ENCODE results near the gene TPRG1L. TPM values are rescaled to one million over a fixed set of nuclear protein-coding genes. Genes with fewer than 3 reads are reported as not detected.
"Not testable (repeated sequence)": the region's sequence is repeated elsewhere in the genome, so short reads cannot be mapped to it uniquely, and the experiment has no call there.

TPRG1L gene
- total RNA-seq, 1 experiment from 2014 or later: 9.6 TPM

DNA sequence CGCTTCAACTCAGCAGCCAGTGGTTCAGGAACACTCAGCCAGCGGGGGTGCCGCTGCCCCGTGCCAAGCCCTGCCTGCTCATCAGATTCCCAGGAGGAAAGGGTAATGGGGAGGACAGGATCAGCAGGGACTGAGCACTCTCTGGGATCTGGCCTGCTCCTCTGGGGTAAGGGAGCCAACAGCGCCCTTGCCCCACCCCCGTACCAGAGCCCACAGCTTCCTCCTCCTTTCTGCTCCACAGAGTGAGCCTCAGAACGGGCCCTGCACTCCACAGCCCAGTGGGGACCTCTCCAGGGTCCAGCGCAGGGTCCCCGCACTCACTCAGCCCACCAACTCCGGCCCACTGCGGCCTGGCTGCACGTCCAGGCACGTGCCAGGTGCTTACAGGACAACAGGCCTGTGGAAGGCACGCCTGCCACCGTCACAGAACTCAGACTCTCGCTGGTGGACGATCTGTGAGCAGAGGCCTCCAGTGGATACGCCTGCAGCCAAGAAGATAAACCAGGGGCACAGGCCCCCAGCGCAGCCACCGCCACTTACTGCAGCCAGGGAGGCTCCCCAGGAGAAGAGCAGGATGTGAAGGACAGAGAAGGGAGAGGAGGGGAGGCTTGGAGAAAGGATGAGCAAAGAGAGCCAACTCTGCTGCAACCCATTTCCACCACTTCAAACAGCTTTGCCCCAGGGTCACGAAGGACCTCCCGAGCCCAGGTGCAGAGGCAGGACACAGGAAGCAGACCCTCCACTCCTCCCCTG, 15.6 kb upstream of the TPRG1L start:
- DNase-seq (ENCODE audit: low read depth): no peak

DNA sequence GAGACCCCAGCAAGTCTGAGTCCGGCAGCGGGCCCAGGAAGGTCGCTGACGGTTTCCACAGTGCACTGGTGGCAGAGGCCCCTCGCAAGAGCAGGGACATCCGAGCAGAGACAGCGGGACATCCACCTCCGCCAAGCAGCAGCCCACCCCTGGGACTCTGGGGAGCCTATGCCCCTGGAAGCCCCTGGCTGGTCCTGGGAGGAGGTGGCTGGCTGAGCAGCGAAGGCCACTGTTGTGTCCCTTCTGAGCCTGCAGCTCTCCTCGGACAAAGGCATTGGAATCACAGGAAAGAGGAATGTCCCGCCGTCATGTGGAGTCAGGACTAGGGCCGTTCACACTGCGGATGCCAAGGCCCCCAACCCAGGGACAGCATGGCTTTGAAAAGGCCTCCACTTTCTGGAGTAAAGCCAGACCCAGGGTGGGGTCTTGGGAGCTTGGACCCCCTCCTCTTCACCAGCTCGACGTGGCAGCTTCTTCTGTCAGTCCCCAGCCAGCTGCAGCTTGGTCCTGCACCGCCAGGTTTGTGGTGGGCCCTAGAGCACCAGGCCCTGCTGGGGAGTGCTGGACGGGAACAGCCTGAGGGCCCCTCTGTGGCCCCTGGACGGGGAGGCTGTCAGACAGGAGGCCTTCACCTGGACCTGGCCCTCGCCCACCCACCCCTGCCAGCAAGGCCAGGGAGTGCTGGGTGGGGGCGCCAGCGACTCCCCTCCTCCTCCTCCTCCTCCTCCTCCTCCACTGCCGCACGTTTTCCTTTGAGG, 14.9 kb upstream of the TPRG1L start:
- no peak for DNase-seq (ENCODE audit: low read depth)

DNA sequence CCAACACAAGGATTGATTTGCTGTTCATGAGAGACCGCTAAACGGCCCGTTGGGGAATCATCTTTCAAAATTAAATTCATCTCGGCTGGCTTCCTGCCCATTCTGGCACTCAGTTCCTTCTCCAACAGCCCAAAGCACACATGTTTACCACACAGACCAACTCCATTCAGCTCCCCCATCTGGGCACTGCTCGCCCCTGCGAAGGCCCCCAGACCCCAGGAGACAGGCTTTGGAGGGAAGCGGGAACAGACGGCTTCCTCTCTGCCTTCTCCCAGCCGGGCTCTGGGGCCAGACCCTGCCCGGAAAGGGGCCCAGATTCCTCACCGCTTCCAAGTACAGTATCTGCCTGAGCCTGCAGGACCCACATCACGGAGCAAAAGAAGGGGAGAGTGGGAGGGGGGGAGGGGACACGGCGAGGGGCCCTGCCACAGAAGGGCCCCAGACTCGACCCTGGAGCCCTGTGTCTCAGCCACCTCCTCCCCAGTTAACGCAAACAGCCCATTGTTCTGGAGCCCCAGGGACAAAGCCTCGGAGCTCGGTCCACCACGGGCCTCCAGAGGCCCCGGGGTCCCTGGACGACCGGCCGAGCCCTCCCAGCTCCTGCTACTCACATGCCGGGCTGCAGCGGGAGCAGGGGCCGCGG, 14.2 kb upstream of the TPRG1L start:
- no peak for DNase-seq (ENCODE audit: low read depth)

DNA sequence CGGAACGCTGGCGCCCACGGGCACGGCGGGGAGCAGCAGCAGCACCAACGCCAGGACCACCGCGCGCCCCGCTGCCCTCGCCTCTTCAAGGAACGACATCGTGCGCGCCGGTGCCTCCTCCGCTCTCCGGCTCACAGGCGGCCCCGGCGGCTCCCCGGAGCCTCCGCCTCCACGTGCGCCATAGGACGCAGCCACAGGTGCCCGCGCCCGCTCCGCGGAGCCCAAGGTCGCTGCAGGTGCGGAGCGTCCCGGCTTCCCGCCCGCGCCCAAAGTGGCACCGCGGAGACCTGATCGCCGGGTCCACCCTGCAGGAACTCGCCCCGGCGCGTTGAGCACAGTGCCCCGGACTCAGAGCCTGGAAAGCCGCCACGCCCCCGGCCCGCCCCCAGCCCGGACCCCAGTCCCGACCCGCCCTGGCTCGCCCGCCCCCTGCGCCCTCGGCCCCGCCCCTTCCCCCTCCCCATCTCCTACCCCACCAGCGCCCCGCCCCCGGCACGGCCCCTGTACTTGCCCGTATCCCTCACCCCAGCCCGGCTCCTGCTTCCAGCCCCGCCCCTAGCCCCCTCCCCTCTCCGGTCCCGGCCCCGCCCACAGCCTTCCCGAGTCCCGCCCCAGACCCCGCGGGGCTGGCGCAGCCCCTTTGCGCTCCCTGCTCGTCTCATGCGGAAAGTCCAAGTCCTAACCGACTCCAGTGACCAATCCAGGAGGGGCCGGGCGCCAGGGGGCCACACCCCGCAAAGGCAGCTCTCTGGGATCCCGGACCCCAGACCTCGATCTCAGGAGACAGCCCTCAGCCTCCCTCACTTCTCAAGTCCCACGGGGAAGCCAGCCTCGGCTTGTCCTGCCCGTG, 13.4 kb upstream of the TPRG1L start, which contains the start of gene MEGF6:
TSS of gene MEGF6 (minus strand) at position 339 of the 850 bp plus-strand sequence. CDS start at position 99, 240 bp downstream.
- DNase-seq (ENCODE audit: low read depth): no peak

DNA sequence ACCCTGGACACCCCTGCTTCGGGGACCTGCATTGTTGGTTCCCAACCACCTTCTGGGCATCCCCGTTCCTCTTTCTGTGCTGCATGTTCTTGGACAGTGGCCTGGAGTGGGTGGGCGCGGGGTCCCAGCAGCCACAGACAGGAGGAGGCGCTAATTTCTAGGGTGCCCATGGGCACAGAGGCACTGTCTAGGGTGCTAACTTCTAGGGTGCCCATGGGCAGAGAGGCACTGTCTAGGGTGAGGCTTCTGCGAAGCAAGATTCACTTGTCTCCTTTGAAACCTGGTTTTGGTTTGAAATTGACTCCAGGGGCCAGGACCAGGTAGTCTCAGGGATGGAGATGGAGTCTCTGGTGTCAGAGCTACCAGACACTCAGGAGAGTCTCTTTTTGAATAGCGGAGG, 12.7 kb upstream of the TPRG1L start:
- DNase-seq (ENCODE audit: low read depth): no peak

DNA sequence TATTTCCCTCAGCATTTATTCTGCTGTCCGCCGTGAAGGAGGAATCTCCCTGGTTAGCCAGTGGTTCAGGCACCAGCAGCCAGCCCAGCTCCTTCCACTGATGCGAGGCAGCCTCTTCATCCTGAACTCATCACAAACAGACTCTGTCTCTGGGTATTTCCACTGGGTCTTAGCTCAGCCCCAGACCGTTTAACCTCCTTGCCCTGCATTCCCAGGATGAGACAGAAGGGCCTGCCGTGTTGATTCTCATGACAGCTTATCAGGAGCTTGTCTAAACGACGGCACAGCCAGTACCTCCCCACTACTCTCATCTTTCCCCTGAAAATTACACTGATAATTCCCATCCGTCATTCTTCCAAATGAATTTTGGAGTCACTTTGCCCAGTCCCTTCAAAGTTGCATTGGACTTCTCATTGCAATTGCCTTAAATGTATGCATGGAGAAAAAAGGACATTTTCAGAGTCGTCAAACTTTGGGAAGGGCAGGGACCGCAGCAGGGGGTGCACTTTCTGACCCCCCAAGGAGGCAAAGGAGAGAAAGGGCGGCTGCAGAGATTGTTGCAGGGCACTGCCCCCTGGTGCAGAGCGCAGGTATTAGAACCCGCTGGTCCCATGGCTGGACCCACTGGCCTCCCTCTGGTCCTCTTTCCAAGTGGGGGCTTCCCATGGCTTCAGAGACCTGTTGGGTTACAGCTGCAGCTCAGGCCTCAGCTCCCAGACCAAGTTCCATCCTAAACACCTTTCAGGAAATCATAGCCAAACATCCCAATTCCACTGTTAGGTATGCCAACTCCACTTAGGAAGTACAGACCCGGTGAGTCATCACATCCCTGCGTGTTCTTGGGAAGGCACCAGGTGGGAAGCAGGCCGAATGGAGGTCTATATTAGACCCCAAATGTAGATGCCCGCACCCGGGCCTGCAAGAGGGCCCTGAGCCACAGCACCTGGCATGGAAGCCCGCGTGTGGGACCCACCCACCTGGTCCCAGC, 9.8 kb upstream of the TPRG1L start:
- no peak for DNase-seq (ENCODE audit: low read depth)

DNA sequence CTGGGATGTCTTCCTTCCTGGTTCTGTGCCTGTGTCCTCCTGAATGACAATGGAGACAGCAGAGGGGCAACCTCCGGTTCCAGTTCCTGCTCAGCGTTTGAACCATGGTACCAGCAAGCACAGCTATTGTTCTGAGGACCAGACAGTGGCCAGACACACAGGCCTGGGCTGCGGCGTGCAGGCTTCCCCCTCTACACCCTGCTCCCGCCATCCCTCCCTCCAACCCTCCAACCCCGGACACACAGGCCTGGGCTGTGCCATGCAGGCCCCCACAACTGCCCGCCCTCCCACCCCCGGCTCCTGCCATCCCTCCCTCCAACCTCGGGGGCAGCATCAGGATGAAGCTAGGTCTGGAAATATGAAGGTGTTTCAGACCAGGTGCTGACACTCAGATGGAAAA, 8.0 kb upstream of the TPRG1L start:
- DNase-seq (ENCODE audit: low read depth): no peak

DNA sequence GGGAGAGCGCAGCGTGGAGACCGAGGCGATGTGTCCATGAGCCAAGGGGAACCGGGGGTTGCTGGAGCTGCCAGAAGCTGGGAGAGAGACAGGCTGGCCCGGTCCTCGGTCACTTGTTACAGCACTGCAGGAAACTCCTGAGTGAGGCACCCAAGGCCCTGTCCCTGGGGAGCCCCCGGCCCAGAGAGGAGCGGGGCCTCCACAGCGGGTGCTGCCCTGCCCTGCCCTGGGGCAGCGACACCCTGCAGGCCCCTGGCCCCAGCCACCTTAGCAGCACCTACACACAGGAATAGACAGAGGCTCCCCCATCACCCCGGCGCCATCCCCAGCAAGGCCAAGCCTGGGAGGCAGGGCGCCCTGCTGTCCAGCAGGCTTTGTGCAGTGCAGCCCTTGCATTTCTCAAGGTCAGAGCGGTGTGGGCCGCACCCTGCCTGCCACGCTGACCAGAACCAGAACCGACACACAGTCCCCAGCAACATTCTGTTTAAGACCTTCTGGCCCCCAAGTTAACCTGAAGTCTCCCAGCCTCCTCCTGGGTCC, 6.9 kb upstream of the TPRG1L start:
- no peak for DNase-seq (ENCODE audit: low read depth)

DNA sequence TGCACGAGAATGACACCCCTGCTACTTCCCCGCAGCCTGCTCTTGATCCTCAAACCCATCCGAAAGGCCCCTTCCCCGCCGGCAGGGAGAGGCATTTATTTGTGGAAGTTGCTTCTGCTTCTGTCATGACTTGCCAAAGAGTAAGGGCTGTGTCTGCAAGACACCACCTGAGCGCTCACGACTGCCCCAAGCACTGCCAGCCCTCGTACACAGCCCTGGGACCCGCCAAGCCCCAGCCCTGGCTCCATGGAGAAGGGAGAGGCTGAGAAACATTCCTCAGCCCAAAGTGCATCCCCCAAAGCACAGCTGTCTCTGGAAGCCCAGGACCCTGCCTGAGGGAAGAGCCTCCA, 6.3 kb upstream of the TPRG1L start:
- DNase-seq (ENCODE audit: low read depth): no peak

DNA sequence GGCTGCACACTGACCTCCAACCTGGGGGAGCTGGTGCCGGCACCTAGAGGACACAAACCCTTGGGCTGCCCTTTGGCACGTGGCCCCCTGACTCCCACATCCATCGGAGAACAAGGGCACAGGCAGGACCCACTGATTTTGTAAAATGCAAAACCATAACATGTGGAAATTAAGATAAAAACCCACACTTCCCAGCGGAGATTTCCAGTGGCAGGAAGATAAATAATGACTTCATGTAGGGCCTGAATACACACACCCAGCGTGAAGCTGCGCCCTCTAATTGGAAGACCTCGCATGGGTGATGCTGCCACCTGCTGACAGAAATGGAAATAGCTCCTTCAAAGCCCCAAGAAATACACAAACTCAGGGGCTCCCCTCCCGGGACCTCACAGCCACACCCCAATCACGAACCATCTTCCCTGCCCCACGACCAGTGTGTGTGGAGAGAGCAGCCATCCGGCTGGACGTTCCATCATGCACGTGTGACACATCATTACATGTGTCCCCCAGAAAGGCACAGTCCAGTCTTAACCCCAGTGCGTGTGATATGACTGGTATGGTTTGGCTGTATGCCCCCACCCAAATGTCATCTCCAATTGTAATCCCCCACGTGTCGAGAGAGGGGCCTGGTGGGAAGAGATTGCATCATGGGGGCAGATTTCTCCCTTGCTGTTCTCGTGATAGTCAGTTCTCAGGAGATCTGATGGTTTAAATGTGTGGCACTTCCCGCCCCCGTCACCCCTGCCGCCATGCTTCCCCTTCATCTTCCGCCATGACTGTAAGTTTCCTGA, 5.7 kb upstream of the TPRG1L start:
- DNase-seq (ENCODE audit: low read depth): peak; percentile 66

DNA sequence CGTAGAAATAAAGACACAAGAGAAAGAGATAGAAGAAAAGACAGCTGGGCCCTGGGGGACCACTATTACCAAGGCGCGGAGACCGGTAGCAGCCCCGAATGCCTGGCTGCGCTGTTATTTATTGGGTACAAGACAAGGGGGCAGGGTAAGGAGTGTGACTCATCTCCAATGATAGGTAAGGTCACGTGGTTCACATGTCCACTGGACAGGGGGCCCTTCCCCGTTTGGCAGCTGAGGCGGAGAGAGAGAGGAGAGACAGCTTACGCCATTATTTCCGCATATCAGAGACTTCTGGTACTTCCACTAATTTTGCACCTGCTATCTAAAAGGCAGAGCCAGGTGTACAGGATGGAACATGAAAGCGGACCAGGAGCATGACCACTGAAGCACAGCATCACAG, 4.1 kb upstream of the TPRG1L start:
- no peak for DNase-seq (ENCODE audit: low read depth)

DNA sequence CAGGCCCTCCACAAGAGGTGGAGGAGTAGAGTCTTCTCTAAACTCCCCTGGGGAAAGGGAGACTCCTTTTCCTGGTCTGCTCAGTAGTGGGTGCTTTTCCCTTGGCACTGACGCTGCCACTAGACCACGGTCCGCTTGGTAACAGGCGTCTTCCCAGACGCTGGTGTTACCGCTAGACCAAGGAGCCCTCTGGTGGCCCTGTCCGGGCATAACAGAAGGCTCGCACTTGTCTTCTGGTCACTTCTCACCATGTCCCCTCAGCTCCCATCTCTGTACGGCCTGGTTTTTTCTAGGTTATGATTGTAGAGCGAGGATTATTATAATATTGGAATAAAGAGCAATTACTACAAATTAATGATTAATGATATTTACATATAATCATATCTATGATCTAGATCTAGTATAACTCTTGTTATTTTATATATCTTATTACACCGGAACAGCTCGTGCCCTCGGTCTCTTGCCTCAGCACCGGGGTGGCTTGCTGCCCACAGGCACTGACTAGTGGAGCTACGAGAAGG, 3.6 kb upstream of the TPRG1L start:
- peak; percentile 47 for DNase-seq (ENCODE audit: low read depth)

DNA sequence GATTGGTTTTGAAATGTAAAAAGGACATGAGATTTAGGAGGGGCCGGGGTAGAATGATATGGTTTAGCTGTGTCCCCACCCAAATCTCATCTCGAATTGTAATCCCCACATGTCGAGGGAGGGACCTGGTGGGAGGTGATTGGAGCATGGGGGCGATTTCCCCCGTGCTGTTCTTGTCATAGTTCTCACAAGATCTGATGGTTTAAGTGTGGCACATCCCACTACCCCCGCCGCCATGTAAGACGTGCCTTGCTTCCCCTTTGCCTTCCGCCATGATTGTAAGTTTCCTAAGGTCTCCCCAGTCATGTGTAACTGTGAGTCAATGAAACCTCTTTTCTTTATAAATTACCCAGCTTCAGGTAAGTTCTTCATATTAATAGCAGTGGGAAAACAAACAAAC, 2.7 kb upstream of the TPRG1L start:
- DNase-seq (ENCODE audit: low read depth): not testable (repeated sequence)

DNA sequence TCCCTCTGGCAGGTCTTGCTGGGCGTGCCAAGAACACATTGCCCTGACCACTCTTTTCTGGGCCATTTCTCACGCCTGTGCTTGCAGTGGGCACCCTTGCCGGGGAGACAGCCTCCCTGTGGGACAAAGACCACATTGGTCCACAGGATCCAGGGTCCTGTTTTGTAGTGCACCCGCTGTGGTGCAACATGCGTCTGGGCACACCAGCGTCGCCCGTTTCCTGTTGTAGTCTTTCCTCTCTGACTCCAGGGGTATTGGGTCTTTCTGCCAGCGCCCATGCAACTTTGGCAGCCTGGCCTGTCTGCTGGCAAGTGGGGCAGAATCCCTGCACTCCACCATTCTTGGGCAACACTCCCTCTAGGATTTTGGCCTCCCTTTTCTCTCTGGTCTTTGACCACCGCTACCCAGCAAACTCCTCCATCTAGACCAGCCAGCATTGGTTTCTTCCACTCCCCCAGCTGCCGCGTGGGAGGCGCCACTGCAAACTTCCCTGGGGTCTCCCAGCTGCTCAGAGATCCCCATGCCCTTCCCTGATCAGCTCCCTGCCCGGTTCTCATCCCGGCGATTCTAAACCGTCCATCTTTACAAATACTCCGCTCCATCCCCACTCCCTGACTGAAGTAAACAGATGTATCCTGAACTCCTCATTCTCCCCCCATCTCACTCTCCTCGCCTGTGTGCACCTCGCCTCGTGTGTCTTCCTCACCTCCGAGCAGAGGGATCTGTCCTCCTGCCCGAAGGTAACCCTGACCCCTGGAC, 1.2 kb upstream of the TPRG1L start:
- no peak for DNase-seq (ENCODE audit: low read depth)

DNA sequence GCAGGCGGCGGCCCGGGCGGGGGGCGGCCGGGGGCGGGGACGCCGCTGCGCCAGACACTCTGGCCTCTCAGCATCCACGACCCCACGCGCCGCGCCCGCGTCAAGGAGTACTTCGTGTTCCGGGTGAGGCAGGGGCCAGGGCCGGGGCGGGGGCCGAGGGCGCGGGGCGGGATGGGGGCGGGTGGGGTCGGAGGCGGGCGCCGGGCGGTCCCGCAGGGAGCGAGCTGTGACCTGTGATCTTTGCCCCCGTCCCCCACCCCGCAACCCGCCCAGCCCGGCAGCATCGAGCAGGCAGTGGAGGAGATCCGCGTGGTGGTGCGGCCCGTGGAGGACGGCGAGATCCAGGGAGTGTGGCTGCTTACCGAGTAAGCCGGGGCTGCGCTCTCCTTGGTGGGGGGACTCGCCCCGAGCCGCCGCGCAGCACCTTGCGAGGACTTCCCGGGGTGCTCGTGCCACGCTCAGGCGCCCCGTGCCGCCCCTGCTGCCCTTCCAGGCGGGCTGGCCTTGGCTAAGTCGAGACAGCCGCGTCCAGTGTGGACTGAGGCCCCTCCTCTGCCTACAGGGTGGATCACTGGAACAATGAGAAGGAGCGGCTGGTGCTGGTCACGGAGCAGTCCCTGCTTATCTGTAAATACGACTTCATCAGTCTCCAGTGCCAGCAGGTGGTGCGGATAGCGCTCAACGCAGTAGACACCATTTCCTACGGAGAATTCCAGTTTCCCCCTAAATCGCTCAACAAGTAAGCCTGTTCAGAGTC, 514 bp downstream of the TPRG1L start:
- DNase-seq (ENCODE audit: low read depth): peak; percentile 43

DNA sequence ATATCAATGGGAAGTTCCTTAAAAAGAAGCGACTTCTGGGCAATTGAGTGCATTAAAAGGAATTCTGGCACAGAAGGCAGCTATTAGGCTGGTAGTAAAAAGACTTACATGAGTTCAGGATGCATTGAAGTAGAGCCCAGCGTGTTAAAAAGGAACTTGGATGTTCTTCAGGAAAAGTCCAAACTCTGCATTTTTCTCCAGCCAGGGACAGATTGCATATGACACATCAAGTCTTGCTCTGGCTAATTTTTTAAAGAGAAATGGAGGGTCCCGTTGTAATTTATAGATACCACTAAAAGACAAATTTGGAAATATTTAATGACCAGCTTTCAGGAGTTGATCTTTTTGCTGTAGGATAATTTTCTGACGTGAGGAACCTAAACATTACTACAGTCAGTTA, 1.2 kb downstream of the TPRG1L start:
- DNase-seq (ENCODE audit: low read depth): no peak

DNA sequence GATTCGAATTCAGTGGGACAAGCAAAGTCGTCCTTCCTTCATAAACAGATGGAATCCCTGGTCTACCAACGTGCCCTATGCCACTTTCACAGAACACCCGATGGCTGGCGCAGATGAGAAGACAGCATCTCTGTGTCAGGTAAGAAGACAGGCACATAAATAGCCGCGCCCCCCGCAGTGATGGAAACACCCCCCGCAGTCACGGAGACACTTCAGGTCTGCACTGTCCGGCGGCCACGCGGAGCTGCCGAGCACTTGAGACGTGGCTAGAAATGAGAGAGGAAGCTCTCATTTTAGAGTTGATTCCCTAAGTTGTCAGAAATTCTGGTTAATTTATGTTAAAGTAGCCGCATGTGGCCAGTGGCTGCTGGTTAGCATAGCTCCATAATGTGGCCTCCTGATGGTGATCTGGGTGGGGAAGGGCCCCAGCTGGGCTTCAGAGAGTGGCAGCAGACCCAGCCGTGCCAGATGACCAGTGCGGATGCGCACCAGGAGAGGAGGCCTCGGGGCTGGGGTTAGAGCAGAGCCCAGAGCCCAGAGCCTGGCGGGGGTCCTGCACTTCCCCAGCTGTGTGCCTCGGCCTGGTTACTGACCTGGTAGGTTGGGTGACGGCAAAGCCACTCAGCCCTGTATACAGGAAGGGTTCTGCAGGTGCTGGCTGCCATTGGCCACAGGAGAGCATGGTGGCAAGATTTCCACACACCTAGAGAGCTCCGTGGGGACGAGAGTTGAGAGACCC, 2.9 kb downstream of the TPRG1L start:
- DNase-seq (ENCODE audit: low read depth): no peak

Data from RPMI7951 (cell line).